Activated CD8-positive, alpha-beta T cell treated with anti-CD3 and anti-CD28 coated beads for 36 hours (primary cell): Measurements from ENCODE around the gene SPATA19. TPM values are rescaled to one million over a fixed set of nuclear protein-coding genes. Genes with fewer than 3 reads are reported as not detected.

Experiments
- ATAC-seq: fragments of 200-7000 bp; cut with Tn5 transposase; one replicate; pipeline ENCODE4 v1.10.0; 2021; ENCODE audit warnings: mild to moderate bottlenecking, moderate library complexity
- CTCF ChIA-PET: fragments of 350-600 bp; sonication (Branson Sonifier 250); formaldehyde crosslinking; loops from one replicate; lab custom pipeline; 2021; ENCODE audit warnings: antibody characterized with exemption; lab: Charles Lee
- POLR2A ChIA-PET: fragments of 350-600 bp; sonication (Branson Sonifier 250); formaldehyde crosslinking; loops from one replicate; lab custom pipeline; 2021; ENCODE audit warnings: antibody characterized with exemption; lab: Charles Lee
- DNase-seq: peaks from one replicate; pipeline ENCODE4 v3.0.0-alpha.2; 2020
- H3K27ac Mint-ChIP-seq: one replicate; pipeline ENCODE4 v1.8.0; 2021; ENCODE audit warnings: mild to moderate bottlenecking, mixed read lengths
- H3K27me3 Mint-ChIP-seq: one replicate; pipeline ENCODE4 v1.8.0; 2021; ENCODE audit warnings: mixed read lengths
- H3K36me3 Mint-ChIP-seq: one replicate; pipeline ENCODE4 v1.8.0; 2021; ENCODE audit warnings: low read depth, mixed read lengths
- H3K4me1 Mint-ChIP-seq: one replicate; pipeline ENCODE4 v1.8.0; 2021; ENCODE audit warnings: low read depth, mixed read lengths
- H3K4me3 Mint-ChIP-seq: one replicate; pipeline ENCODE4 v1.8.0; 2021; ENCODE audit warnings: mild to moderate bottlenecking, moderate library complexity, mixed read lengths
- H3K9me3 Mint-ChIP-seq: one replicate; pipeline ENCODE4 v1.8.0; 2021; ENCODE audit warnings: mixed read lengths
- CTCF ChIP-seq: fragments of 200-600 bp; IDR thresholded peaks from one replicate; pipeline ENCODE4 v1.8.0; 2022; ENCODE audit warnings: antibody characterized with exemption, mild to moderate bottlenecking
- intact Hi-C: fragments of 100-400 bp; cut with micrococcal nuclease; formaldehyde crosslinking; loops from one replicate; pipeline ENCODE4 v1.10.0; 2022
- total RNA-seq, 2 experiments: library from RNA; stranded (reverse); gene quantifications; one replicate each; pipeline ENCODE4 v1.2.3, GENCODE V29; 2021

SPATA19 gene
- total RNA-seq, 2 experiments from 2014 or later: not detected

DNA sequence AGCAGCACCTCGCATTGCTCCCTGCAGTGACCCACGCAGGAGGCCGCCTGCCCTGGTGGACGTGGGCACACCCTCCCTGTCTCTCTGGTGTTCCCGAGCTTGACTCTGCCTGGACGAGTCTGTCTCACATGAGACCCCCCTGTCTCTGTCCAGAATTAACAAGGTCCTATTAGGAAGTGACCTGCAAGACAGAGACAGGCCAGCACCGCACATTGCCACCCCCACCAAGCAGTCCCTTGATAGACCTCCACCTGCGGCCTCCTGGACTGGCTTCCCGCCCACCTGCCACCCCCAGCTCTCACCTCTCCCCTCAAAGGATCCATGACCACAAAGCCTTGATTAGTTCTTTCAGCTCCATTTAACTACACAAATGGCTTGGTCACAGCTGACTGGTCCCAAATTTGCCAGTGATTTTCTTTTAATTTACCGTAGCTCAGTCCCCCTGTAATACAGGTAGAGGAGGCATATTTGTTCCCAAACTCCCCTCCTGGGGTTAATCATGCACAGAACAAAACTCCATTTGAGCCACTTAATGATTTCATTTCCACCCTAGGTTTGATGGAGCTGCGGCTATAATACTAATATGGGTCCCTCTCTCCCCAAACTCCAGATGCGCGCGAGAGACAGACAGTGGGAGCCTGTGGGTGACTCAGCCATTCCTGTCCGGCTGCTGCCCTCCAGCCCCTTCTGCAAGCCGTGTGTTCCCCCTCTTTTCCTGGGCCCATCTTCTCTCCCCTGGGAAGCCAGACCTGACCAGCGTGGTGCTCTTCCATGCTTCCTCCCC is 11.2 kb downstream of the SPATA19 start:
- POLR2A ChIA-PET: no interaction called here
- Mint-ChIP-seq H3K27me3 (peaks cover 9% of the 10 kb centered on the region), H3K9me3 (no peaks in the 10 kb centered on the region), H3K27ac (no peak overlapping the region), H3K4me3 (no peak overlapping the region), H3K4me1 (peaks cover 8% of the 10 kb centered on the region), H3K36me3 (no peaks in the 10 kb centered on the region)
- intact Hi-C loops: no loop called here
- ATAC-seq (no peak), DNase-seq (no peak)
- TF ChIP-seq CTCF: no peak
- CTCF ChIA-PET: interaction anchor here (1.0 to 2.6 kb wide), 10 partner anchors 10 to 754 kb away, joined by 3 to 30 read pairs (median 4); partner anchors contain the start of gene SPATA19

DNA sequence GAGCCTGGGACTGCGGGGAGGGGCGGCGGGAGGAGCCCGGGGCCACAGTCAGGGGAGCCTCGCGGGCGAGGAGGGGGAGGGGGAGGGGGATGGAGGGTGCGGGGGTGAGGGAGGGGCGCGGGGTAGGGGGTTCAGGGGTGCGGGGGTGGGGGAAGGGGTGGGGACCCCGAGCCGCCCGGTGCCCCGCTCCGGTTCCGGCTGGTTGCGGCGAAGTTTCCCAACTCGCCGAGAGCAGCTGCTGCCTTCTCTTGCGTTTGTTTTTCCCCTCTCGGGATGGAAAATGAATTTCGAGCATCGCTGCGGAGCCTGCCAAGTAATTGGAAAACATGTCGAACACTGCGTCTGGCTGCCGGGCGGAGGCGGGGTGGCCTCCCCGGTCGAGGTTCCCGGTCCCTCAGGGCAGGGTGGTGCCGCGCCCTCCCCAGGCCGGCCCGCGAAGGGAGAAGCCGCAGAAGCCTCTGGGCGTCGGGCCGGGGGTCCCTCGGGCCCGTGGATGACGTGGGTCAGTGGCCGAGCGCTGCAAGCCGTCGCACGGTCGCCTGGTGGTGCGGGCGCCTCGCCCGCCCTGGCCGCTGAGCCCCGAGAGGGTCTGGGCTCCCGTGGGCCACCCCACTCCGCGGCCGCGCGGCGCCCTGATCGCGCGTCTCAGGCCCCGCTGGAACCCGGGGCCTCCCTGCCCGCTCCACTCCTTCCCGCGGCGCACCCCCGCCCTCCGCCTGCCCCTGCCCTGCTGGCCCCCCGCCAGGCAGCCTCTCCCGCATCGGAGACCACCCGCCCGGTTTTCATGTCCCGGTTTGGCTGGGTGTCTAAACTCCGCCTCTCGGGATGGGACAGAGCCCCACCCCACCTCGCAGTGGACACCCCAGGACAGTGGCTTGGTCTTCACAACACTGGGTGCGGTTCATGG is 12.1 kb downstream of the SPATA19 start:
- POLR2A ChIA-PET: no interaction called here
- no peak for TF ChIP-seq CTCF
- Mint-ChIP-seq H3K4me1 (peaks cover 8% of the 10 kb centered on the region), H3K4me3 (no peak overlapping the region), H3K27me3 (peaks cover 9% of the 10 kb centered on the region), H3K36me3 (no peaks in the 10 kb centered on the region), H3K27ac (no peak overlapping the region), H3K9me3 (no peaks in the 10 kb centered on the region)
- CTCF ChIA-PET: interaction anchor here (1.4 to 2.6 kb wide), 3 partner anchors 12 to 698 kb away, joined by 3 to 30 read pairs (median 7); no protein-coding TSS in a partner anchor
- DNase-seq (no peak), ATAC-seq (no peak)
- intact Hi-C loops: no loop called here

DNA sequence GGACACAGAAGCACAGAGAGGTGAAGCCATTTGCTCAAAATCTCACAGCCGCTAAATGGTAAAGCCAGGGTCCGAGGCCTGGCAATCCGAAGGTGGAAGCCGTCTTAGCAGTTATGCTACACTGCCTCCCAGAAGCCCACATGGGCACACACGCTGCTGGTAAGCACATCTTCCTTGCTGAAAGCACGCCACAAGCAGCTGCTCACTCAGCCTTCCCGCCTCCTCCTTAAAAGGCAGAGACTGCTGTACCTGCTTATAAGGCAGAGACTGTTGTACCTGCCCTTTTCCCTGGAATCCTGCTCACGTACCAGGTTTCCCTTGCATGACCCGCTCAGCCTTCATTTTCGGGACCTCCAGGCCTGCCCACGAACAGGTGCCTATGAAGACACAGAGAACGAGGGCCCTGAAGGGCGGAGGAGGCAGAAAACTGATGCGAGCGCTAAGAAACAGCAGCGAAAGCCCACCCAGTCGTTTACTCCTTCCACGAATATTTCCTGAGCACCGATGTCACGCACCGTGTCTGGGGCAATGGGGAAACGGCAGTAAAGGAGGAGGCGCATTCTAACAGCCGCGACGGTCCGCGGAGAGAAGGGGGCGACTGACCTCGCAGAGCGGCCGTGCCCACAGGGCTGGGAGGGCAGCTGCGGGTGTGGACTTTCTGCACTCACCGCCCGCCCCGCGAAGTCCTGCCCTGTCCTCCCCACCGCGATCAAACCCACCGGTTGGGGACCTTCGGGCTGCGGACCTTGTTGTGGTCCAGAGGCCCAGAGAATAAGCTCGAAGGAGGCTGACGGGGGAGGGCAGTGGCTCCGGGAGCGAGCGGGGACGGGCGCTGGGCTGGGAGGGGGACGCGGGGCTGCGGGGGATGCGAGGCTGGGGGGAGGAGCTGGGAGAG is 13.0 kb downstream of the SPATA19 start:
- no peak overlapping the region for H3K27ac Mint-ChIP-seq
- no peak for TF ChIP-seq CTCF
- H3K4me1 Mint-ChIP-seq: peaks cover 8% of the 10 kb centered on the region
- ChIA-PET POLR2A (no interaction called here), CTCF (interaction anchor here (0.7 kb wide), 1 partner anchor 749 kb away, joined by 3 read pairs; no protein-coding TSS in a partner anchor)
- H3K27me3 Mint-ChIP-seq: peaks cover 8% of the 10 kb centered on the region
- no peaks in the 10 kb centered on the region for H3K36me3 Mint-ChIP-seq
- no peak for DNase-seq
- no peak for ATAC-seq
- no peaks in the 10 kb centered on the region for H3K9me3 Mint-ChIP-seq
- intact Hi-C loops: no loop called here
- no peak overlapping the region for H3K4me3 Mint-ChIP-seq

DNA sequence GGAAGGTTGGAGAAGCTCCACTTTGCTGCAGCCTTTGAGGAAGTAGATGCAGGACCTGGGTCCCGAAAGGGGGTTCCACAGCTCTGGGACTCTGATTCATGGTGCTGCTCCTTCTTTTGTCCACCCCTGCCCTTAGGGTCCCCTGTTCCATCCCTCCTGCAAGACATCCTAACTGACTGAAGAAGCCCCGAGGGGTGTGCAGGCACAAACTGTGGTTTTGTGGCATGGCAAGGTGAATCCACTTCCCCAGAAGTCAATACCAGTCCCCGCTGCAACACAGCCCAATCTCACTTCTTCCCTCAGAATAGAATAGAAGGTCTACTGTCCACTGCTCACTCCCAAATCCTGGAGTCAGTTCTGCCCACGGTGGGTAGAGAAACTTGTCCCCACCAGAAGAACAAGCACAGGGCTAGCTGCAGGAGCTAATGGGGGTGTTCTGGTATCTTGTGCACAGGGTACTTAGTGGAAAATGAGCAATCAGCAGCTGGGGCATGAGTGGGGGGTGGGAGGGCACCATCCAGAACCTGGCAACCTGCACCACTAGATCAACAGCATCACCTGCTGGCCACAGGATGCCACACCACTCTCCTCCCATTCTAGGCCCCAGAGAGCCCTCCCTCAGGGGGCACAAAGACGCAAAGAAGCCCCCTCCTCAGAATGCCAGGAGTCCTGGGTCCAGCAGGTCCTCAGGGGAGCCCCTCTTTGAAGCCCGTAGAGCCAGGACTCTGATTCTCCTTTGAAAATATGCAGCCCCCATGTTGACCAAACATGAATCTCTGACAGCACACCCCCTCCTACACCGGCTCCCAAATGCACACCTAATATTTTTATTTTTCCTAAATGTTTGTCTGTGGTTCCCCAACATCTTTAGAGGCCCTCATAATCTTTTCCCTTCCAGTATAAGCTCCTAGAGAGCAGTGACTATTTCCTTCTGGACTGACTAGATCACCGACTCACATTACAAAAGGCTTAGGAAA is 14.1 kb downstream of the SPATA19 start:
- intact Hi-C loops: no loop called here
- ATAC-seq: no peak
- CTCF ChIA-PET: interaction anchor here (0.7 kb wide), 1 partner anchor 748 kb away, joined by 3 read pairs; no protein-coding TSS in a partner anchor

More for the DNA sequence above, 14.1 kb downstream of the SPATA19 start:
- POLR2A ChIA-PET: no interaction called here
- Mint-ChIP-seq H3K4me1 (peaks cover 8% of the 10 kb centered on the region), H3K36me3 (no peaks in the 10 kb centered on the region), H3K27ac (no peak overlapping the region), H3K9me3 (no peaks in the 10 kb centered on the region), H3K27me3 (peaks cover 5% of the 10 kb centered on the region), H3K4me3 (no peak overlapping the region)
- DNase-seq: no peak
- TF ChIP-seq CTCF: peak; percentile 31
